GM18520 (cell line): Measurements from ENCODE around the gene MPL.

Source experiments
- ATAC-seq: cut with Tn5 transposase; IDR thresholded peaks from one replicate; pipeline ENCODE4 v1.9.1; 2021; ENCODE audit not compliant: unreplicated experiment

Gene MPL

GRCh38 chr1:43305926-43306687 lies 31.5 kb upstream of the MPL start:
- ATAC-seq, result no peak

GRCh38 chr1:43306688-43307457 lies 30.7 kb upstream of the MPL start:
- no peak for ATAC-seq

GRCh38 chr1:43307458-43308158 lies 30.0 kb upstream of the MPL start:
- ATAC-seq, result no peak

DNA sequence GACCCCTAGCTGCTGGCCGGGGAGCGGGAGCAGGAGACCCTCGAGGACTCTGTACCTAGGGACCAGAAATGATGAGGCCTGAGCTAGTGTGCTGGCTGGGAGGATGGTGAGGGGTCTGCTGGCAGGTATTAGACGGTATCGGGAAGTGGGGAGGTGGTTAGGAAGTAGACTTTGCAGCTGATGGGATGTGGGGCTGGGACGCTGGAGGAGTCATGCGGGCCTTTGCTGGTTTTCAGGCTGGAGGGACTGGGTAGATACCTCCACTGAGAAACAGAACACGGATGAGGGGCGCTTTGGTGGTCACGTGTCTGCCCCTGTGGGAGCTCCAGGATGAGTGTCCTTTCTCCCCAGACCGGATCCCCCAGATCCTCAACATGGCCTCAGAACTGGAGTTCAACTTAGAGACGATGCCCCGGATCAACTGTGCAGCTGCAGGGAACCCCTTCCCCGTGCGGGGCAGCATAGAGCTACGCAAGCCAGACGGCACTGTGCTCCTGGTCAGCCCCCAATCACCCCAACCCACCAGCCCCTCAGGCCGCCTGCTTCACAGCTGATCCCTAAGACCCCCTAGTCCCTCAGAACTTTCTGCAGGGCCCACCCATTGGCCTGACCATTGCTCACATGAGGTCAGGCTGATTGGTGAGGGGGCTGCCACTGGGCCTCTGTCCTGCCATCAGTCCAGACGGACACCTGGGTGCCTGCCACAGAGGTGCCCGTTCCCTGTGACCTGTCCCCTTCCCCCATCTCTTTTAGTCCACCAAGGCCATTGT lies 28.8 kb upstream of the MPL start:
- no peak for ATAC-seq

DNA sequence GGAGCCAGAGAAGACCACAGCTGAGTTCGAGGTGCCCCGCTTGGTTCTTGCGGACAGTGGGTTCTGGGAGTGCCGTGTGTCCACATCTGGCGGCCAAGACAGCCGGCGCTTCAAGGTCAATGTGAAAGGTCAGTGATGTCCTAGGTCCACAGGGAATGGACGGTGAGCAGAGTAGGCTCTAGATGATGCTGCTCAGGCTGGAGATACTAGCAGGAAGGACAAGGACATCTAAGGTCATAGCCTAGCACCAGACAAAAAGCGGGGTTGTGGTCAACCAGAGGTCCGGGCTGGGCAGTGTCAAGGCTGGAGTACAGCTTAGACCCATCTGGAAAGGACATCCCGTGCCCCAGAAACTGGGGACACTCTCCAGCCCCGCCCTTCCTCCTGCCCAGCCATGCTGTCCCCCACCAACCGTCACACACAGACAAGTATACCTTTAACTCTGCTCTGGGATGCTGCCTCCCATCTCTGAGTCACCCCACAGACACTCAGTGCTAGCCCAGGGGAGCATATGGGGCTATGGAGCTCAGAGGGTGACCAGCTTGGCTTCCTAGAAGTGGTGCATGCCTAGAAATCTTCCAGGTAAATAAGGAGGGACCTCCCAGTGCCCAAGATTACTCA lies 28.1 kb upstream of the MPL start:
- no peak for ATAC-seq

- ATAC-seq, result no peak
Measured at GRCh38 chr1:43311521-43311920, 26.1 kb upstream of the MPL start.

- ATAC-seq, result no peak
Measured at GRCh38 chr1:43312212-43312623, 25.4 kb upstream of the MPL start.

GRCh38 chr1:43312663-43313515 lies 24.7 kb upstream of the MPL start:
- no peak for ATAC-seq

- ATAC-seq, result no peak
Measured at GRCh38 chr1:43313771-43314170, 23.8 kb upstream of the MPL start.

DNA sequence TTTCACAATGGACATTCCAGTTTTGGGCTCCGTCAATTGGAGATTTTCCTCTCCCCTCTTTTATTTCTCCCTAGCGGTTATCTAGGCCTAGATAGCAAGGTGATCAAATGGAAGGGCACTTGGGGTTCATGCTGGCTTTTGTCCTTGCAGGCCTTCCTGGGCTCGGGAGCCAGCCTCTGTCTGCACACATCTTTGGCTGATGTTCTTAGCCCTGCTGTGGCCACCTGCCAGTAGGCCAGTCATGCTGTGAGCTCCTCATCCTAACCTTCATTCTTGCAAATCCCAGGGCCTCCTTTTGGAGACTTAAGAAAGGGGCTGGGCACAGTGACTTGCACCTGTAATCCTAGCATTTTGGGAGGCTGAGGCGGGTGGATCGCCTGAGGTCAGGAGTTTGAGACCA lies 23.4 kb upstream of the MPL start:
- no peak for ATAC-seq

- ATAC-seq, result no peak
Measured at GRCh38 chr1:43315481-43315880, 22.1 kb upstream of the MPL start.

DNA sequence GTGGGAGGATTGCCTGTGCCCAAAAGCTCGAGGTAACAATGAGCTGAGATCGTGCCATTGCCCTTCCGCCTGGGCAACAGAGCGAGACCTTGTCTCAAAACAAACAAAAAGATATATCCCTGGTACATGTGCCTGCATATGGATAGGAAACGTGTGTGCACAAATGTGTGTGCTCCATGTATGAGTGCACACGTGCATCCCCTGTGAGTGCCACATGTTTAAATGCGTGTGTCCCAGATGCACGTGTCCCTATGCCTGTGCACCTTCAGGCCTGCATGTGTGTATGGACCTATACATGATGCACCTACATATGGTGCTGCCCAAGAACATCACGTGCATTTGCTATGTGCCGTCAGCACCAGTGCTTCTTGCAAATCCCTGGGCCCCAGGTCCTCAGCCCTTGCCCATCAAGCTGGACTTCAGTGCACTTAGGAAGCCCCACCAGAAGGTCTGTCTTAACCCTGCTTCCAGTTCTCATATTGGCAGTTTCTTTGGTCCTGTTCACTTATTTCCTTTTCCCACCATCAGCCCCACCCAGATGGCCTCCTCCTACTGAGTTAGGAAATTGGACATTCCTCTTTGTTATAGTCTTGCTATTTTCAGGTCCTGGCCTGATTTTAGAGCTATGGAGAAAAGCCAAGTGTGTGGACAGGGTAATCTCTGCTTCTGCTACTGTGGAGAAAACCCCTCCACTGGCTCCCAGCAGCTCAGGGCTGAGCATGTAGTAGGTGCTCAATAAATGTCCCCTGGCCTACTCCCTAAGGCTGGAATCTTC lies 21.5 kb upstream of the MPL start:
- no peak for ATAC-seq

DNA sequence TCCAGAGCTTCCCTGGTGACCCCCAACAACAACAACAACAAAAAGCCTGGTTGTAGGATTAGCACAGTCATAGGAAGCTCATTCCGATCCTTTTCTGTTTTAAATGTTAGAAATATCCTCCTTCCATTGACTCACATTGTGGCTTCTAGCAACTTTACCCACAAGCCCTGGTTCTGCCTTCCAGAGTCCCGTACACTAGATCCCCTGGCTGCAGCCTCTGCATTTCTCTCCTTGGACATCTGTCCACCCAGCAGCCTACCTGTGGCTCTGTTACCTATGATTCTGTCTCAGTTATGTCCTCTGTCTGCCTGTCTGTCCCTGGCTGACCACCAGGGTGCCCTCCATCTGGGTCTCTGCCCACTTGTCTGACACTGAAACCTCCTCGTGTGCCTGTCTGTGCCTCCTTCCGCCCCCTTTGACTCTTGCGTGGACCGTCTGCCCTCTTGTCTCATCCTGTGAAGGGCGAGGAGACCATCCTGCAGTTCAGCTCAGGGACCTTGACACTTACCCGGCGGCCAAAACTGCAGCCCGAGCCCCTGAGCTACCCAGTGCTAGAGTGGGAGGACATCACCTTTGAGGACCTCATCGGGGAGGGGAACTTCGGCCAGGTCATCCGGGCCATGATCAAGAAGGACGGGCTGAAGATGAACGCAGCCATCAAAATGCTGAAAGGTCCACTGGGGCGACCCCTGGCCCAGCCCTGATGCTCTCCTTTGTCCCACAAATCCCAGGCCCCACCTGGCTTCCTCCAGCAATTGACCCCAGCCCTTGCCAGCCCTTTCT lies 20.7 kb upstream of the MPL start:
- no peak for ATAC-seq

GRCh38 chr1:43317817-43318471 lies 19.7 kb upstream of the MPL start:
- ATAC-seq, result no peak

DNA sequence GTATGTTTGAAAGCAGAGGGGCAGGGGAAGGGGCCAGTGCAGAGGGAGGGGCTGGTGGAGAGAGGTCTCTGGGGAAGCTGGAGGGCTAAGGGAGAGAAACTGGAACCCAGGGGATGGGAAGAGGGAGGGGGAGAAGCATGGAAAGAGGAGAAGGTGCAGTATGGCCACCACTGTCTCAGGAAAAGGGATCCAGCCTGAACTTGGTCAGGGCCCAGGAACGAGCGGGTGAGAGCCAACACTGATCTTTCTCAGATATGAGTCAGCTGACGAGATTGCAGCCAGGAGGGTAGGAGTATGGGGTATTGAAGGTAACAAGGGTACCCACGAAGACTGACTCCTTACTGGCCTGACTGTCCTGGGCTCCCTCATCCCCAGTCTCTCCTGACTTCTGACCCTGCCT lies 18.8 kb upstream of the MPL start:
- no peak for ATAC-seq

- no peak for ATAC-seq
Measured at GRCh38 chr1:43319288-43319687, 18.3 kb upstream of the MPL start.

DNA sequence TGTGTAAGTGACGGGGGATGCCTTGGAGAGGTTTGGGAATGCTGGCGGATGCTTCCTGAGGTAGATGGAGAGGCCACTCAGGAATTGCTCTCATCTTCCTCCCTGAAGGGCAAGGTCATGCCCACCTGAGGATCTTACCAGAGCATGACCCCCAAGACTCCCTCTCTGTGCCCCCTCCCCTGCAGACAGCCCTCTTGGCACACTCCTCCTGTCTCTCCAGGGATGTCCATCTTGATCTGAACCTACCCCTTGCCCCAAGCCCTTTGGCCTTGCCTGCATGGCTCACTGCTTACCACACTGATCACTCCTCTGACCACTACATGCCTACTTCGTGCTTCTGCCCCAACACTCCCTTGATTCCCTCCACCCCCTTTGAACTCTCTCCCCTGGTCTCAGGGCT lies 17.9 kb upstream of the MPL start:
- ATAC-seq, result no peak
